HCEC 1CT (cell line): ENCODE measurements around the gene RRBP1.

Experiments
- DNase-seq: peaks from one replicate; pipeline ENCODE4 v3.0.0-alpha.2; 2017

The RRBP1 gene

GRCh38 chr20:17682103-17682888, at the start of gene RRBP1:
Gene RRBP1, minus strand, starts transcription at chr20:17682242. Its CDS starts 21,735 bp downstream, at chr20:17660507.
- peak; percentile 98 for DNase-seq

GRCh38 chr20:17731233-17731632, 49.2 kb upstream of the RRBP1 start:
- DNase-seq, result no peak

- DNase-seq, result no peak
Observed at GRCh38 chr20:17730071-17730470, 48.0 kb upstream of the RRBP1 start.

- DNase-seq, result no peak
Observed at GRCh38 chr20:17728074-17728473, 46.0 kb upstream of the RRBP1 start.

- no peak for DNase-seq
Observed at GRCh38 chr20:17727351-17727750, 45.3 kb upstream of the RRBP1 start.

- no peak for DNase-seq
Observed at GRCh38 chr20:17726902-17727301, 44.9 kb upstream of the RRBP1 start.

GRCh38 chr20:17725094-17725835, 43.2 kb upstream of the RRBP1 start:
- no peak for DNase-seq

GRCh38 chr20:17723301-17723691, 41.3 kb upstream of the RRBP1 start:
- no peak for DNase-seq

GRCh38 chr20:17722493-17723300, 40.7 kb upstream of the RRBP1 start:
- DNase-seq, result no peak

GRCh38 chr20:17721802-17722486, 39.9 kb upstream of the RRBP1 start:
- peak; percentile 13 for DNase-seq

- no peak for DNase-seq
Observed at GRCh38 chr20:17720755-17721154, 38.7 kb upstream of the RRBP1 start.

- DNase-seq, result no peak
Observed at GRCh38 chr20:17716331-17716730, 34.3 kb upstream of the RRBP1 start.

GRCh38 chr20:17715075-17715474, 33.0 kb upstream of the RRBP1 start:
- no peak for DNase-seq

GRCh38 chr20:17714597-17714996, 32.6 kb upstream of the RRBP1 start:
- no peak for DNase-seq

GRCh38 chr20:17712708-17713107, 30.7 kb upstream of the RRBP1 start:
- peak; percentile 26 for DNase-seq

GRCh38 chr20:17712201-17712600, 30.2 kb upstream of the RRBP1 start:
- DNase-seq, result no peak

GRCh38 chr20:17711267-17711627, 29.2 kb upstream of the RRBP1 start:
- DNase-seq, result no peak

- no peak for DNase-seq
Observed at GRCh38 chr20:17710379-17711266, 28.6 kb upstream of the RRBP1 start.

GRCh38 chr20:17709361-17710293, 27.6 kb upstream of the RRBP1 start:
- DNase-seq, result no peak

- no peak for DNase-seq
Observed at GRCh38 chr20:17708675-17709360, 26.8 kb upstream of the RRBP1 start.
